A673 (cell line): ENCODE results near the gene NR2E1. TPM values are rescaled to one million over a fixed set of nuclear protein-coding genes. Genes with fewer than 3 reads are reported as not detected.

Experiments used
- BruUV-seq: library from RNA; stranded (reverse); fragments of 400-500 nt; replicated peaks from 2 replicates; lab custom pipeline; 2021; lab: Mats Ljungman, UMichigan
- CTCF ChIA-PET: fragments of 300-600 bp; sonication (Branson Sonifier 250); formaldehyde crosslinking; loops from one replicate; lab custom pipeline; 2022; ENCODE audit warnings: antibody characterized with exemption; lab: Charles Lee
- POLR2A ChIA-PET: fragments of 300-600 bp; sonication (Branson Sonifier 250); formaldehyde crosslinking; loops from one replicate; lab custom pipeline; 2022; ENCODE audit warnings: antibody characterized with exemption; ENCODE audit not compliant: low non-redundant PET; lab: Charles Lee
- DNase-seq: peaks from one replicate; pipeline ENCODE4 v3.0.0-alpha.2; 2015; ENCODE audit warnings: low spot score
- H3K27ac ChIP-seq: fragments of 200-600 bp; sonication (generic); 2 replicates; pipeline ENCODE4 v1.5.1; 2016; ENCODE audit warnings: mixed run types, low read depth, mild to moderate bottlenecking, mixed read lengths, antibody characterized with exemption, low read length; ENCODE audit not compliant: poor library complexity, severe bottlenecking
- H3K27me3 ChIP-seq: fragments of 200-600 bp; sonication (generic); replicated peaks from 2 replicates; pipeline ENCODE4 v1.6.1; 2017; ENCODE audit warnings: mixed run types, low read depth, mild to moderate bottlenecking, mixed read lengths, antibody characterized with exemption, low read length; ENCODE audit not compliant: insufficient read depth, poor library complexity
- H3K36me3 ChIP-seq: fragments of 200-600 bp; sonication (generic); 2 replicates; pipeline ENCODE4 v1.6.1; 2016; ENCODE audit warnings: mixed run types, mild to moderate bottlenecking, mixed read lengths, antibody characterized with exemption, low read length; ENCODE audit not compliant: insufficient read depth, poor library complexity, severe bottlenecking
- H3K4me1 ChIP-seq: fragments of 200-600 bp; sonication (generic); 2 replicates; pipeline ENCODE4 v1.6.1; 2017; ENCODE audit warnings: mixed run types, mild to moderate bottlenecking, mixed read lengths, antibody characterized with exemption, low read length; ENCODE audit not compliant: insufficient read depth, poor library complexity, severe bottlenecking
- H3K4me3 ChIP-seq: fragments of 200-600 bp; sonication (generic); 2 replicates; pipeline ENCODE4 v1.5.1; 2016; ENCODE audit warnings: low read depth, mixed run types, mild to moderate bottlenecking, mixed read lengths, low read length; ENCODE audit not compliant: poor library complexity, severe bottlenecking
- H3K9me3 ChIP-seq: fragments of 200-600 bp; sonication (generic); 2 replicates; pipeline ENCODE4 v1.6.1; 2016; ENCODE audit warnings: mixed run types, low read depth, mild to moderate bottlenecking, mixed read lengths, antibody characterized with exemption, low read length; ENCODE audit not compliant: poor library complexity, severe bottlenecking
- EZH2 ChIP-seq: fragments of 200-600 bp; sonication (generic); IDR thresholded peaks from 2 replicates; pipeline ENCODE4 v1.6.1; 2017; ENCODE audit warnings: borderline replicate concordance, low read depth, mild to moderate bottlenecking, mixed read lengths, antibody characterized with exemption, low read length; ENCODE audit not compliant: poor library complexity, severe bottlenecking
- intact Hi-C: fragments of 100-400 bp; cut with micrococcal nuclease; formaldehyde crosslinking; loops from one replicate; pipeline ENCODE4 v1.10.0; 2022; ENCODE audit not compliant: unreplicated experiment
- total RNA-seq: library from RNA; stranded (reverse); gene quantifications from 2 replicates; pipeline ENCODE4 v1.2.3, GENCODE V29; 2021
- TF ChIP-seq, protein P1 (sequence below): fragments of 300-800, 200-600 bp; sonication (generic); conservative IDR thresholded peaks from 2 replicates; pipeline ENCODE4 v1.5.1; 2017; ENCODE audit warnings: low read depth, mild to moderate bottlenecking, antibody characterized with exemption, low read length, moderate library complexity, mixed read lengths

NR2E1 gene
- total RNA-seq, 1 experiment from 2014 or later = not detected

DNA sequence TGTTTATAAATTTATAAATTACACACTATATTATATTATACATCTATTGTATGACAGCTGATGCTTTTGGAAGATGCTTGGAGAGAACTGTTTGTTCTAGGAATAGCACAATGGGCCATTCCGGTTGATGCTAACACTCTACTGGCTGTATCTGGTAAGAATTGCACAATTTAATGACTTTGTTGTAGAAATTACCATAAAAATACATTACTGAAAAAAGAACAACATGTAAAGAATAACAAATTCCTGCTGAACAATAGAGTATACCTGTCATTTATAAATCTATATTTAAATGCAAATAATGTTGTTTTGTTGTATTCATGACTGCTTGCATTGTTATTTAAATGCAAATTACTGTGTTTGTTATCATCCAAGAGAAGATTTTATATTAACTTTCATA, 14.4 kb downstream of the NR2E1 start:
- Histone ChIP-seq H3K4me3 (no peak overlapping the region), H3K9me3 (no peaks in the 10 kb centered on the region), H3K27ac (no peak overlapping the region), H3K27me3 (peaks cover 51% of the 10 kb centered on the region), H3K4me1 (peaks cover 6% of the 10 kb centered on the region), H3K36me3 (no peaks in the 10 kb centered on the region)
- no TSS peak for BruUV-seq
- POLR2A ChIA-PET = no interaction called here
- no peak for DNase-seq
- CTCF ChIA-PET = interaction anchor here (0.7 kb wide), 1 partner anchor 132 kb away, joined by 3 read pairs; no protein-coding TSS in a partner anchor
- no peak for TF ChIP-seq EZH2
- TF ChIP-seq, protein P1, sequence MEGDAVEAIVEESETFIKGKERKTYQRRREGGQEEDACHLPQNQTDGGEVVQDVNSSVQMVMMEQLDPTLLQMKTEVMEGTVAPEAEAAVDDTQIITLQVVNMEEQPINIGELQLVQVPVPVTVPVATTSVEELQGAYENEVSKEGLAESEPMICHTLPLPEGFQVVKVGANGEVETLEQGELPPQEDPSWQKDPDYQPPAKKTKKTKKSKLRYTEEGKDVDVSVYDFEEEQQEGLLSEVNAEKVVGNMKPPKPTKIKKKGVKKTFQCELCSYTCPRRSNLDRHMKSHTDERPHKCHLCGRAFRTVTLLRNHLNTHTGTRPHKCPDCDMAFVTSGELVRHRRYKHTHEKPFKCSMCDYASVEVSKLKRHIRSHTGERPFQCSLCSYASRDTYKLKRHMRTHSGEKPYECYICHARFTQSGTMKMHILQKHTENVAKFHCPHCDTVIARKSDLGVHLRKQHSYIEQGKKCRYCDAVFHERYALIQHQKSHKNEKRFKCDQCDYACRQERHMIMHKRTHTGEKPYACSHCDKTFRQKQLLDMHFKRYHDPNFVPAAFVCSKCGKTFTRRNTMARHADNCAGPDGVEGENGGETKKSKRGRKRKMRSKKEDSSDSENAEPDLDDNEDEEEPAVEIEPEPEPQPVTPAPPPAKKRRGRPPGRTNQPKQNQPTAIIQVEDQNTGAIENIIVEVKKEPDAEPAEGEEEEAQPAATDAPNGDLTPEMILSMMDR = no peak
- intact Hi-C loops = no loop called here

DNA sequence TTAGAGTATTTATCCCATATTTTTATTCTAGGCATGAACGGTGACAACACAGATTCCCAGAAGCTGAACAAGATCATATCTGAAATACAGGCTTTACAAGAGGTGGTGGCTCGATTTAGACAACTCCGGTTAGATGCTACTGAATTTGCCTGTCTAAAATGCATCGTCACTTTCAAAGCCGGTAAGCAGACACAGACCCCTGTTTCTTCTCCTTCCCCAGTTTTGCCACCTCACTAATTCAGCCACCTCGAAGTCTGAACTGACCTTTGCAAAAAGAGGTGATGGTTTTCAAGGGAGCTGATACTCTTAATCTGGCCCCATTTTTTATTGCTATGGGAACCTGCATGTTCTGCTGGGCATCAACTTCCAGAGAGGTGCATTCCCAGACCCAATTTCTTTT, 15.0 kb downstream of the NR2E1 start:
- Histone ChIP-seq H3K27ac (no peak overlapping the region), H3K27me3 (peaks cover 46% of the 10 kb centered on the region), H3K9me3 (no peaks in the 10 kb centered on the region), H3K4me3 (no peak overlapping the region), H3K4me1 (peaks cover 6% of the 10 kb centered on the region), H3K36me3 (no peaks in the 10 kb centered on the region)
- ChIA-PET CTCF (no interaction called here), POLR2A (no interaction called here)
- intact Hi-C loops = no loop called here
- BruUV-seq = no TSS peak
- DNase-seq = no peak
- TF ChIP-seq EZH2 = no peak
- TF ChIP-seq, protein P1 = no peak

DNA sequence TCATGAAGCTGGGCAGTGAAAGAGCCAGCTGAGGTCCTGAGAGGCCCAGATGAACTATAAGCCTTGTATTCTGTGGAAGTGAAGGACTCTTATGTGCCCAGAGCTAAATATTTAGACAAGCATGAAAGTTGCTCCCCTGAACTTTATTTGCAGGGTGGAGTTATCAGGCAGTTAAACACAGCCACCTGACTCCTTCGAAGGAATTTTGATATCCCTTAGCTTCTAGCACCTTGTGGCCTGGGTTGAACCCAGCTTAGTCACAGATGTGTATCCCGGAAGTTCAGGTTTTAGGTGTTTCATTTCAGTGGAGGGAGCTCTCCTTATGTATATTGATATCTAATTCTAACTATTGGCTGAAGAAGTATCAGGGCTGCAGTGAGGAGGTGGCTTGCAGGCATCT, 20.4 kb downstream of the NR2E1 start:
- Histone ChIP-seq H3K36me3 (no peaks in the 10 kb centered on the region), H3K4me1 (no peaks in the 10 kb centered on the region), H3K4me3 (no peak overlapping the region), H3K27ac (no peak overlapping the region), H3K9me3 (no peaks in the 10 kb centered on the region), H3K27me3 (peaks cover 10% of the 10 kb centered on the region)
- DNase-seq = no peak
- no TSS peak for BruUV-seq
- CTCF ChIA-PET = interaction anchor here (0.5 kb wide), 1 partner anchor 144 kb away, joined by 8 read pairs; no protein-coding TSS in a partner anchor
- intact Hi-C loops = no loop called here
- TF ChIP-seq, protein P1 = no peak
- no peak for TF ChIP-seq EZH2
- POLR2A ChIA-PET = no interaction called here
